H1 (cell line): ENCODE results near the gene DTD1. TPM values are rescaled to one million over a fixed set of nuclear protein-coding genes. Genes with fewer than 3 reads are reported as not detected.

Experiments
- CTCF ChIA-PET: fragments of 300-600 bp; sonication (Branson Sonifier 250); formaldehyde crosslinking; loops from one replicate; lab custom pipeline; 2021; ENCODE audit not compliant: partially characterized antibody; lab: Charles Lee
- POLR2A ChIA-PET: fragments of 300-600 bp; sonication (Branson Sonifier 250); formaldehyde crosslinking; loops from one replicate; lab custom pipeline; 2021; ENCODE audit warnings: inconsistent platforms; ENCODE audit not compliant: partially characterized antibody; lab: Charles Lee
- DNase-seq, 2 experiments: peaks; one replicate each; pipeline versions ENCODE4 v3.0.0 to v3.0.0-alpha.2; 2010 to 2022; ENCODE audit warnings: low spot score in 2 of 2, low read depth in 1 of 2, mixed read lengths in 1 of 2
- FAIRE-seq: peaks from 2 replicates; lab custom pipeline; 2011; peaks lifted over from hg19 to GRCh38; lab: Jason Lieb, UNC
- H2AFZ ChIP-seq: 2 replicates; pipeline ENCODE4 v1.8.1; 2012; ENCODE audit warnings: low read length, inconsistent platforms
- H2AK5ac ChIP-seq: 2 replicates; pipeline ENCODE4 v1.6.1; 2013; ENCODE audit warnings: low read depth, low read length
- H2BK120ac ChIP-seq: replicated peaks from 2 replicates; pipeline ENCODE3; 2013; ENCODE audit warnings: low read depth, low read length, inconsistent platforms
- H2BK12ac ChIP-seq: 2 replicates; pipeline ENCODE4 v1.6.1; 2013; ENCODE audit warnings: low read depth, low read length
- H2BK15ac ChIP-seq: 2 replicates; pipeline ENCODE4 v1.6.1; 2013; ENCODE audit warnings: low read length
- H2BK20ac ChIP-seq: 2 replicates; pipeline ENCODE4 v1.6.1; 2013; ENCODE audit warnings: low read length
- H2BK5ac ChIP-seq: 2 replicates; pipeline ENCODE4 v1.6.1; 2013; ENCODE audit warnings: low read depth, low read length
- H3K14ac ChIP-seq: 2 replicates; pipeline ENCODE4 v1.6.1; 2013; ENCODE audit warnings: inconsistent platforms; ENCODE audit not compliant: insufficient read length
- H3K18ac ChIP-seq: 2 replicates; pipeline ENCODE4 v1.6.1; 2013; ENCODE audit warnings: low read length; ENCODE audit errors: extremely low read depth
- H3K23ac ChIP-seq: 2 replicates; pipeline ENCODE4 v1.6.1; 2013; ENCODE audit warnings: inconsistent platforms; ENCODE audit not compliant: insufficient read length
- H3K23me2 ChIP-seq: 2 replicates; pipeline ENCODE4 v1.6.1; 2013; ENCODE audit warnings: low read depth, low read length
- H3K27ac ChIP-seq: 2 replicates; pipeline ENCODE4 v1.6.1; 2011; ENCODE audit warnings: low read depth, low read length, inconsistent platforms
- H3K27me3 ChIP-seq, 4 experiments: replicated peaks in 1 of 4; 1 replicate in 1 of 4; 2 replicates in 3 of 4; pipeline versions ENCODE4 v1.6.1 to v1.8.1; 2011 to 2013; ENCODE audit warnings: low read length in 3 of 4, mild to moderate bottlenecking in 3 of 4, inconsistent platforms in 2 of 4, mixed read lengths in 2 of 4, moderate library complexity in 1 of 4; ENCODE audit not compliant: control insufficient read depth in 3 of 4, insufficient read depth in 3 of 4; ENCODE audit errors: extremely low read depth in 1 of 4
- H3K36me3 ChIP-seq, 4 experiments: 2 replicates each; pipeline versions ENCODE4 v1.6.1 to v1.8.1; 2011 to 2013; ENCODE audit warnings: mild to moderate bottlenecking in 4 of 4, low read length in 3 of 4, moderate library complexity in 2 of 4, control low read depth in 1 of 4, inconsistent platforms in 1 of 4; ENCODE audit not compliant: insufficient read depth in 4 of 4, control insufficient read depth in 2 of 4
- H3K4ac ChIP-seq: replicated peaks from 2 replicates; pipeline ENCODE3; 2013; ENCODE audit warnings: low read length, low read depth, mixed read lengths, inconsistent platforms; ENCODE audit not compliant: insufficient read length
- H3K4me1 ChIP-seq, 4 experiments: replicated peaks in 1 of 4; 1 replicate in 1 of 4; 2 replicates in 3 of 4; pipeline versions ENCODE4 v1.6.1 to v1.8.1; 2011 to 2013; ENCODE audit warnings: low read length in 3 of 4, inconsistent platforms in 2 of 4, mixed read lengths in 1 of 4; ENCODE audit not compliant: insufficient read depth in 4 of 4, control insufficient read depth in 3 of 4
- H3K4me2 ChIP-seq, 2 experiments: 2 replicates each; pipeline versions ENCODE4 v1.6.1 to v1.8.1; 2011 to 2013; ENCODE audit warnings: low read depth in 2 of 2, low read length in 2 of 2, control low read depth in 1 of 2, inconsistent platforms in 1 of 2, mild to moderate bottlenecking in 1 of 2; ENCODE audit not compliant: insufficient read depth in 1 of 2
- H3K4me3 ChIP-seq, 4 experiments: fragments of 200-600, 300-600 bp in 1 of 4; sonication (generic), shearing (Covaris generic), sonication (Bioruptor Twin) in 1 of 4; 2 replicates each; pipeline versions ENCODE4 v1.5.1 to v1.8.1; 2011 to 2016; ENCODE audit warnings: low read length in 4 of 4, low read depth in 3 of 4, control low read depth in 2 of 4, inconsistent platforms in 2 of 4, mild to moderate bottlenecking in 2 of 4, mixed read lengths in 1 of 4, moderate library complexity in 1 of 4; ENCODE audit not compliant: insufficient read depth in 2 of 4; ENCODE audit errors: extremely low read depth in 1 of 4
- H3K56ac ChIP-seq: replicated peaks from 2 replicates; pipeline ENCODE3; 2013; ENCODE audit warnings: low read depth, mild to moderate bottlenecking, mixed read lengths, low read length, inconsistent platforms; ENCODE audit not compliant: insufficient read length
- H3K79me1 ChIP-seq: 2 replicates; pipeline ENCODE4 v1.6.1; 2013; ENCODE audit warnings: low read depth, low read length, control low read depth
- H3K79me2 ChIP-seq, 2 experiments: 2 replicates each; pipeline versions ENCODE4 v1.6.1 to v1.8.1; 2012 to 2013; ENCODE audit warnings: low read length in 2 of 2, mild to moderate bottlenecking in 2 of 2, inconsistent platforms in 1 of 2; ENCODE audit not compliant: insufficient read depth in 2 of 2, control insufficient read depth in 1 of 2
- H3K9ac ChIP-seq, 4 experiments: replicated peaks in 1 of 4; 1 replicate in 1 of 4; 2 replicates in 3 of 4; pipeline versions ENCODE4 v1.6.1 to v1.8.1; 2011 to 2013; ENCODE audit warnings: low read depth in 3 of 4, low read length in 3 of 4, control low read depth in 2 of 4, mild to moderate bottlenecking in 2 of 4, moderate library complexity in 2 of 4, inconsistent platforms in 1 of 4; ENCODE audit errors: extremely low read depth in 1 of 4
- H3K9me3 ChIP-seq, 2 experiments: 2 replicates each; pipeline versions ENCODE4 v1.6.1 to v1.8.1; 2012 to 2013; ENCODE audit warnings: mild to moderate bottlenecking in 2 of 2, moderate library complexity in 2 of 2, control low read depth in 1 of 2, inconsistent platforms in 1 of 2, low read depth in 1 of 2, low read length in 1 of 2, mixed read lengths in 1 of 2; ENCODE audit not compliant: insufficient read depth in 2 of 2
- H4K20me1 ChIP-seq, 2 experiments: replicated peaks in 1 of 2; 2 replicates each; pipeline versions ENCODE3 to v1.8.1; 2011 to 2013; ENCODE audit warnings: inconsistent platforms in 2 of 2, low read length in 2 of 2, mild to moderate bottlenecking in 1 of 2; ENCODE audit not compliant: insufficient read depth in 2 of 2, control insufficient read depth in 1 of 2
- H4K5ac ChIP-seq: 2 replicates; pipeline ENCODE4 v1.6.1; 2013; ENCODE audit warnings: low read length, low read depth, mixed read lengths, inconsistent platforms; ENCODE audit not compliant: insufficient read length
- H4K8ac ChIP-seq: 2 replicates; pipeline ENCODE4 v1.8.0; 2013; ENCODE audit warnings: mild to moderate bottlenecking, moderate library complexity, low read length, inconsistent platforms; ENCODE audit not compliant: insufficient read depth; ENCODE audit errors: extremely low read depth
- H4K91ac ChIP-seq: replicated peaks from 2 replicates; pipeline ENCODE3; 2013; ENCODE audit warnings: low read length, mixed read lengths, inconsistent platforms; ENCODE audit not compliant: insufficient read length
- CTCF ChIP-seq, 3 experiments: IDR thresholded peaks; 1 replicate in 2 of 3; 2 replicates in 1 of 3; pipeline versions ENCODE4 v1.5.1 to v1.6.1; 2011; ENCODE audit warnings: low read length in 3 of 3, mild to moderate bottlenecking in 3 of 3, inconsistent platforms in 2 of 3, low read depth in 1 of 3, moderate library complexity in 1 of 3; ENCODE audit not compliant: insufficient read depth in 1 of 3; ENCODE audit errors: control extremely low read depth in 1 of 3
- RAD21 ChIP-seq, 2 experiments: IDR thresholded peaks in 1 of 2; conservative IDR thresholded peaks in 1 of 2; 2 replicates each; pipeline ENCODE4 v1.6.1; 2011; ENCODE audit warnings: low read depth in 2 of 2, low read length in 2 of 2, improper control_type of control experiment in 1 of 2, inconsistent platforms in 1 of 2, mild to moderate bottlenecking in 1 of 2, moderate library complexity in 1 of 2
- SRF ChIP-seq: IDR thresholded peaks from 2 replicates; pipeline ENCODE4 v1.6.1; 2011; ENCODE audit warnings: mild to moderate bottlenecking, low read depth, low read length, moderate library complexity
- WGBS, 2 experiments: shearing (Covaris generic) in 1 of 2; methylation state at CpG; one replicate each; pipeline versions ENCODE4 v1.1.6 to v1.1.7; 2013 to 2015; ENCODE audit warnings: low lambda C conversion rate in 2 of 2, mixed read lengths in 2 of 2, inconsistent platforms in 1 of 2, low coverage in 1 of 2, missing lambda C conversion rate in 1 of 2; ENCODE audit not compliant: insufficient replicate concordance in 2 of 2, insufficient coverage in 1 of 2, insufficient read length in 1 of 2; ENCODE audit errors: extremely low coverage in 1 of 2, missing lambda C conversion rate in 1 of 2; 5-methylcytosine and 5-hydroxymethylcytosine counted together
- polyA plus RNA-seq, 7 experiments: library from polyadenylated mRNA; depleted of rRNA in 3 of 7; stranded (reverse) in 5 of 7; unstranded in 2 of 7; fragments of >200 nt in 5 of 7; fragments of 200-250 nt in 2 of 7; gene quantifications; 1 replicate in 5 of 7; 2 replicates in 1 of 7; 4 replicates in 1 of 7; pipeline versions ENCODE4 v1.2.1 to v1.2.3, GENCODE V29; 2011 to 2013; ENCODE audit warnings: missing spikeins in 2 of 7, mixed read lengths in 2 of 7
- total RNA-seq: library from RNA; stranded (reverse); fragmentation: NEBNext Ultra II Directional; extraction: Animal tissue kit (Norgen Biotek cat#: 25700); gene quantifications from 2 replicates; pipeline ENCODE4 v1.2.1, GENCODE V29; 2021

DTD1 gene
- total and polyA plus RNA-seq, 2 of the 8 experiments (the other 6 are each of a cell fraction or from before 2014, with no cell fraction given): 49.7 to 66.6 TPM

GRCh38 chr20:18778690-18779392 is 191.0 kb downstream of the DTD1 start:
- DNase-seq (peak in 1 of 2 experiments; percentile 17), FAIRE-seq (no peak)
- no peaks in the 10 kb centered on the region for H3K36me3 ChIP-seq
- H3K18ac ChIP-seq: no peak overlapping the region
- no peak overlapping the region for H3K27ac ChIP-seq
- H3K9ac ChIP-seq: no peak overlapping the region
- no peaks in the 10 kb centered on the region for H3K79me2 ChIP-seq
- H2BK20ac ChIP-seq: no peak overlapping the region
- no peaks in the 10 kb centered on the region for H4K20me1 ChIP-seq
- H2BK15ac ChIP-seq: no peak overlapping the region
- ChIA-PET POLR2A (no interaction called here), CTCF (interaction anchor here (1.0 to 1.7 kb wide), 7 partner anchors 10 to 146 kb away, joined by 3 to 4 read pairs (median 3); no protein-coding TSS in a partner anchor)
- no peaks in the 10 kb centered on the region for H3K23me2 ChIP-seq
- H3K23ac ChIP-seq: no peak overlapping the region
- H3K4me1 ChIP-seq: no peaks in the 10 kb centered on the region
- H2BK5ac ChIP-seq: no peak overlapping the region
- H4K8ac ChIP-seq: no peak overlapping the region
- H4K5ac ChIP-seq: no peak overlapping the region
- H2BK120ac ChIP-seq: no peak overlapping the region
- no peak overlapping the region for H3K4me3 ChIP-seq
- no peak overlapping the region for H2AK5ac ChIP-seq
- WGBS, 2 experiments: 87% methylated on average over 10 of the region's 10 CpGs; no CpG with 5 or more reads in 1 of the 2 experiments
- H3K4ac ChIP-seq: no peak overlapping the region
- no peak overlapping the region; the same call in 1 of the 2 replicates for H2BK12ac ChIP-seq
- H3K9me3 ChIP-seq: no peaks in the 10 kb centered on the region
- no peak overlapping the region for H4K91ac ChIP-seq
- no peak overlapping the region for H3K56ac ChIP-seq
- no peak overlapping the region; a peak in 1 of 4 replicates for H3K4me2 ChIP-seq
- TF ChIP-seq RAD21 (IDR thresholded peaks at IDR 0.05 in 1 of 2, conservative IDR thresholded peaks at IDR 0.05 in 1 of 2; ENCODE audit: low read depth in 2 of 2, low read length in 2 of 2): peak; percentile 50 to 65
- TF ChIP-seq SRF: no peak
- TF ChIP-seq CTCF (IDR thresholded peaks at IDR 0.05; ENCODE audit: control extremely low read depth in 1 of 3, insufficient read depth in 1 of 3, low read depth in 1 of 3, low read length in 3 of 3): peak in 2 of 3 experiments; percentile 31 to 41; a peak in 2 of 4 replicates
- H2AFZ ChIP-seq: peak overlapping the region; percentile 81; the same call in 1 of the 2 replicates
- no peaks in the 10 kb centered on the region for H3K79me1 ChIP-seq
- H3K27me3 ChIP-seq: no peaks in the 10 kb centered on the region
- H3K14ac ChIP-seq: no peak overlapping the region
